Kidney epithelial cell (primary cell): ENCODE measurements around the gene ERLIN1. TPM values are rescaled to one million over a fixed set of nuclear protein-coding genes. Genes with fewer than 3 reads are reported as not detected.
A peak's percentile ranks its signal among the peaks of the same experiment; 100 is the strongest.

Source experiments
- DNase-seq: peaks from one replicate; pipeline ENCODE4 v3.0.0-alpha.2; 2010; ENCODE audit warnings: low read depth
- H3K27me3 ChIP-seq: 2 replicates; pipeline ENCODE4 v1.6.0; 2011; ENCODE audit warnings: low read length; ENCODE audit not compliant: control insufficient read depth, insufficient read depth
- H3K36me3 ChIP-seq: 2 replicates; pipeline ENCODE4 v1.5.1; 2011; ENCODE audit warnings: low read length; ENCODE audit not compliant: control insufficient read depth, insufficient read depth
- H3K4me3 ChIP-seq: 2 replicates; pipeline ENCODE4 v1.5.1; 2011; ENCODE audit warnings: low read depth, mild to moderate bottlenecking, control low read depth, low read length
- CTCF ChIP-seq: IDR thresholded peaks from 2 replicates; pipeline ENCODE4 v1.5.1; 2011; ENCODE audit warnings: mild to moderate bottlenecking, moderate library complexity, low read length, control low read depth, inconsistent platforms; ENCODE audit not compliant: insufficient read depth, poor library complexity, severe bottlenecking
- total RNA-seq: library from RNA; depleted of rRNA; stranded (reverse); fragments of >200 nt; gene quantifications from 2 replicates; pipeline ENCODE4 v1.2.3, GENCODE V29; 2015

The ERLIN1 gene
- 10.3 and 17.7 TPM in 2 replicates for total RNA-seq

- H3K4me3 ChIP-seq: peak within 1 kb of the TSS; percentile 89
- no peaks in the 10 kb centered on the region for H3K27me3 ChIP-seq
- H3K36me3 ChIP-seq: no peaks in the 10 kb centered on the region
- no peak for TF ChIP-seq CTCF
- peak; percentile 54 for DNase-seq
Observed at GRCh38 chr10:100185364-100186252, at the start of gene ERLIN1. ERLIN1 (minus strand) TSS chr10:100186029; CDS start chr10:100185626, 403 bp downstream.

GRCh38 chr10:100232101-100232500, 46.3 kb upstream of the ERLIN1 start:
- TF ChIP-seq CTCF: no peak
- Histone ChIP-seq H3K27me3 (no peaks in the 10 kb centered on the region), H3K36me3 (peaks cover 2% of the 10 kb centered on the region), H3K4me3 (no peak overlapping the region)
- no peak for DNase-seq

GRCh38 chr10:100229819-100230422, 44.1 kb upstream of the ERLIN1 start:
- Histone ChIP-seq H3K27me3 (no peaks in the 10 kb centered on the region), H3K36me3 (peaks cover 2% of the 10 kb centered on the region), H3K4me3 (peak overlapping the region; percentile 95)
- DNase-seq: no peak
- TF ChIP-seq CTCF: no peak

- DNase-seq: no peak
- H3K36me3 ChIP-seq: no peaks in the 10 kb centered on the region
- no peak overlapping the region for H3K4me3 ChIP-seq
- no peaks in the 10 kb centered on the region for H3K27me3 ChIP-seq
- no peak for TF ChIP-seq CTCF
Observed at GRCh38 chr10:100223879-100224278, 38.0 kb upstream of the ERLIN1 start.

- TF ChIP-seq CTCF: no peak
- H3K36me3 ChIP-seq: no peaks in the 10 kb centered on the region
- DNase-seq: no peak
- H3K27me3 ChIP-seq: no peaks in the 10 kb centered on the region
- H3K4me3 ChIP-seq: no peak overlapping the region
Observed at GRCh38 chr10:100222529-100222928, 36.7 kb upstream of the ERLIN1 start.
